NB4 (cell line): ENCODE results near the gene TEPSIN.
A peak's percentile ranks its signal among the peaks of the same experiment; 100 is the strongest.

Source experiments
- DNase-seq: peaks from one replicate; pipeline ENCODE4 v3.0.0; 2010; ENCODE audit warnings: low read depth
- H3K4me3 ChIP-seq: one replicate; pipeline ENCODE4 v1.5.1; 2011; ENCODE audit warnings: mild to moderate bottlenecking, low read depth, low read length, moderate library complexity
- MYC ChIP-seq: IDR thresholded peaks from 2 replicates; pipeline ENCODE4 v1.6.1; 2011; ENCODE audit warnings: low read depth, low read length
- POLR2A ChIP-seq: IDR thresholded peaks from 2 replicates; pipeline ENCODE4 v1.6.1; 2011; ENCODE audit warnings: mild to moderate bottlenecking; ENCODE audit not compliant: insufficient read length; ENCODE audit errors: extremely low read depth
- TF ChIP-seq, protein P1 (sequence below): IDR thresholded peaks from 2 replicates; pipeline ENCODE4 v1.6.1; 2011; ENCODE audit warnings: low read depth, low read length
- TF ChIP-seq, protein P2 (sequence below): IDR thresholded peaks from one replicate; pipeline ENCODE4 v1.5.1; 2012; ENCODE audit warnings: low read depth, low read length

The TEPSIN gene

DNA sequence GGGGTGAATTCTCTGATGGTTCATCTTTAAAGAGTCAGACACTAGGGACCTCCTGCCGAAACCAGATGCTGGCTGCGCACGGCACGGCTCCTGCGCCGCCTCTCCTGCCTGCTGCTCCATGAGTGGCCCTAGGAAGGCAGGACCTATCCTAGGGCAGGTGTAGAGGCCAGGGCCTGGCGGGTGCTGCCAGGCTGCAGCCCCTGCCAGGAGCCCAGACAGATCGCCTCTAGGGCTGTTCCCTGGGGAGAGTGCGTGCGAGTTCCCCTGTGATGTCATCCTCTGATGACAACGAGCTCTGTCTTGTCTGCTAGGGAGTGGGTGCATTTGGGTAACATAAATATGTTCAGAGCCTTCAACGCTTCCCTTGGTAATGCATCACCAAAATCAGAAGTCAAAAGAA, 32.4 kb upstream of the TEPSIN start:
- TF ChIP-seq, protein P1, sequence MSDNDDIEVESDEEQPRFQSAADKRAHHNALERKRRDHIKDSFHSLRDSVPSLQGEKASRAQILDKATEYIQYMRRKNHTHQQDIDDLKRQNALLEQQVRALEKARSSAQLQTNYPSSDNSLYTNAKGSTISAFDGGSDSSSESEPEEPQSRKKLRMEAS: peak; percentile 63
- TF ChIP-seq, protein P2, sequence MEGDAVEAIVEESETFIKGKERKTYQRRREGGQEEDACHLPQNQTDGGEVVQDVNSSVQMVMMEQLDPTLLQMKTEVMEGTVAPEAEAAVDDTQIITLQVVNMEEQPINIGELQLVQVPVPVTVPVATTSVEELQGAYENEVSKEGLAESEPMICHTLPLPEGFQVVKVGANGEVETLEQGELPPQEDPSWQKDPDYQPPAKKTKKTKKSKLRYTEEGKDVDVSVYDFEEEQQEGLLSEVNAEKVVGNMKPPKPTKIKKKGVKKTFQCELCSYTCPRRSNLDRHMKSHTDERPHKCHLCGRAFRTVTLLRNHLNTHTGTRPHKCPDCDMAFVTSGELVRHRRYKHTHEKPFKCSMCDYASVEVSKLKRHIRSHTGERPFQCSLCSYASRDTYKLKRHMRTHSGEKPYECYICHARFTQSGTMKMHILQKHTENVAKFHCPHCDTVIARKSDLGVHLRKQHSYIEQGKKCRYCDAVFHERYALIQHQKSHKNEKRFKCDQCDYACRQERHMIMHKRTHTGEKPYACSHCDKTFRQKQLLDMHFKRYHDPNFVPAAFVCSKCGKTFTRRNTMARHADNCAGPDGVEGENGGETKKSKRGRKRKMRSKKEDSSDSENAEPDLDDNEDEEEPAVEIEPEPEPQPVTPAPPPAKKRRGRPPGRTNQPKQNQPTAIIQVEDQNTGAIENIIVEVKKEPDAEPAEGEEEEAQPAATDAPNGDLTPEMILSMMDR: no peak
- peak; percentile 66 for TF ChIP-seq POLR2A
- no peak for TF ChIP-seq MYC
- peak; percentile 93 for DNase-seq
- peak overlapping the region; percentile 58 for H3K4me3 ChIP-seq

DNA sequence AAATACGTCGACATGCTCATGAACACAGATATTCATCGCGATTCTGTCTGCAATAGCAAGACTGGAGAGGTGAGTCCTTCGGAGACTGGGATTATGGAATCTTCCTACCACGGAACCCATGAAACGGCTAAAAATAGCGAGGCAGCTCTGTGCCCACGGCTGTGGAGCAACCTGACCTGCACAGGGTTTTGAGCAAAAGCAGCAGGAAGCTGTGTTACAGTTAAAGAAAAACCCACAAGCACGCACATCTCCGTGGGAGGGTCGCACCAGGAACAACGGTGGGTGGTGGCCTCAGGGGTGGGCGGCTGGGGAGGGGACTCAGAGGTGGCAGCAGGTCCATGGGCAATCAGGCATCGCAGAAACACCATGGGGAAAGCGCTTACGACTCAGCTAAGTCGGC, 31.4 kb upstream of the TEPSIN start:
- H3K4me3 ChIP-seq: peak overlapping the region; percentile 58
- no peak for TF ChIP-seq POLR2A
- TF ChIP-seq, protein P2: no peak
- TF ChIP-seq, protein P1: no peak
- TF ChIP-seq MYC: no peak; the same call in 1 of the 2 replicates
- peak; percentile 92 for DNase-seq

DNA sequence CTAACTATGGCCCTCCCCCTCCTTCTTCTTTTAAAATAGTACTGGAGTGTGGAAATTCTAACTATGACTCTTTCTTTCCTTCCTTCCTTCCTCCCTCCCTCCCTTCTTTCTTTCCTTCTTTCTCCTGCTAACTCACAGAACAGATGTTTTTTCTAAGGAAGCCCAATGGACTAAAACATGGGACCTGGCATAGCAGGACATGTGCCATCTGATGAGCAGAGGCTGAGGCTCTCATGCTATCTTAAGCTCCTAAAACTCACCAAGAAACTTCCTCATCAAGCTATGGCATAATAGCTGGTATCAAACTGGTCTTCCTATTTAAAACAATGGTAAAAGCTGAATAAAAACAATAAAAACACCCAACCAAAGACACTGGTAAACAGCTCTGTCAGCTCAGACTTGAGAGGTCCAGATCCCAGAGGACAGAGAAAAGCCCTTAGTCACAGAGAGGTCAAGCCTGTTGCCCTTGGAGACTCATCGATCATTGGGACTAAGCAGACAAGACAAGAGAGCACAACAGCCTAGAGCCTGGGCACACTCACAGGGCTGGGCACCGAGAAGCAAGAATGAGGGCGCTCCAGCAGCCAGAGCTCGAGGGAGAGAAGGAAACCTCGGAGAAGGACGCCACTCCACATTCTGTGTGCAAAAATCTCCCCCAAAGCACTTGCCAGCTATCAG, 28.7 kb upstream of the TEPSIN start:
- H3K4me3 ChIP-seq: peak overlapping the region; percentile 37
- peak; percentile 45 for DNase-seq
- TF ChIP-seq, protein P1: peak; percentile 51
- TF ChIP-seq, protein P2: peak; percentile 1
- TF ChIP-seq MYC: no peak

DNA sequence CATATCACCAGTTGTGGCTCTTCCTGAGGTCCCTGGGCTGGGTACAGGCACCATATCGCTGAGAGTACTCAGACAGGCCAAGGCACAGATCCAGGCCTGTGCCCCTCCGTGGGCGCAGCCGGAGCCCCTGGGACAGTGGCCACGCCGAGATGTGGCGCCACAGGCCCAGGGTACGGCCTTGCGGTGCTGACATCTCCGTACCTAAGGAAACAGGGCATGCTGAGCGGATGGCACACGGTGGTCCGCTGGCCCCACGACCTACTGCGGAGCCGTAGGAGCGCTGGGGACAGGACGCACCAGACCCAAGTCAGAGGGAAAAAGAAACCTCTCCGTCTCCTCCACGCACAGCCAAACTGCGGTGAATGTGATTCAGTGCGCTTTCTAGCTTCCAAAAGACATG, 26.7 kb upstream of the TEPSIN start:
- no peak overlapping the region for H3K4me3 ChIP-seq
- TF ChIP-seq, protein P1: no peak
- TF ChIP-seq MYC (no peak), POLR2A (no peak)
- TF ChIP-seq, protein P2: no peak
- no peak for DNase-seq

DNA sequence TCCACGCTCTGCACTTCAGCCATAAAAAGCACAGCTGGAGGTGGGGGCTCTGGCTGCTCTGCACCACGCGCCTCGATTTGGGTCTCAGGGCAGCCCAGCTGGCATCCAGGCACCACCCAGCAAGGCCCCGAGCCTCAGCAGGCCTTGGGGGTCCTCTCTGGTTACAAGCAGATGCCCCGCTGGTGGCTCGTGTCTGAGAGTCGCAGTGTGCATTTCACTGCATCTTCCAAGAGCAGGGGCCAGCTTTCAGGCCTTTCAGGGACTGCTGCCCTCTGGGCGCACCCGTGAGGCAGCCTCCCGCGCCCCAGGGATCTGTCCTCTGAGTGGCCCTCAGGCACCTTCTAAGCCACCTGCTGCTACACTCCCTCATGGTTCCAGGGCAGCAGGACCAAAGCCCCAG, 25.8 kb upstream of the TEPSIN start:
- TF ChIP-seq POLR2A (no peak), MYC (no peak)
- TF ChIP-seq, protein P1: no peak
- TF ChIP-seq, protein P2: no peak
- H3K4me3 ChIP-seq: no peak overlapping the region
- no peak for DNase-seq
